Cardiac muscle cell (in vitro differentiated cells and primary cell): ENCODE data around the gene EXOC4. TPM values are rescaled to one million over a fixed set of nuclear protein-coding genes. Genes with fewer than 3 reads are reported as not detected.

Experiments used
- DNase-seq, 2 donors: peaks; one replicate each; pipeline versions ENCODE4 v3.0.0 to v3.0.0-alpha.2; 2010 to 2017; ENCODE audit warnings: low read depth in 1 of 2, low spot score in 1 of 2
- H3K27ac ChIP-seq: fragments of 200-600 bp; sonication (generic); 2 replicates; pipeline ENCODE4 v1.5.1; 2016
- H3K27me3 ChIP-seq: fragments of 200-600 bp; sonication (generic); 2 replicates; pipeline ENCODE4 v1.6.0; 2016; ENCODE audit warnings: control low read depth
- H3K36me3 ChIP-seq: fragments of 200-600 bp; sonication (generic); 2 replicates; pipeline ENCODE4 v1.5.1; 2016; ENCODE audit warnings: control low read depth
- H3K4me1 ChIP-seq: fragments of 200-600 bp; sonication (generic); 2 replicates; pipeline ENCODE4 v1.8.1; 2017; ENCODE audit warnings: low read depth, mild to moderate bottlenecking, mixed run types
- H3K4me3 ChIP-seq: fragments of 200-600 bp; sonication (generic); 2 replicates; pipeline ENCODE4 v1.5.1; 2016; ENCODE audit warnings: mild to moderate bottlenecking
- H3K9me3 ChIP-seq: fragments of 200-600 bp; sonication (generic); 2 replicates; pipeline ENCODE4 v1.5.1; 2017; ENCODE audit warnings: low read depth, mild to moderate bottlenecking, control low read depth
- polyA plus RNA-seq: library from polyadenylated mRNA; unstranded; fragments of >200 nt; fragmentation: Nextera tagmentation; extraction: Ambion mirVana; gene quantifications from 2 replicates; pipeline ENCODE4 v1.2.1, GENCODE V29; 2016
- total RNA-seq: library from RNA; depleted of rRNA; stranded (reverse); fragments of >200 nt; gene quantifications from 2 replicates; pipeline ENCODE4 v1.2.3, GENCODE V29; 2016
- TF ChIP-seq, protein P1 (sequence below): IDR thresholded peaks from 2 replicates; pipeline ENCODE4 v1.5.1; 2012; ENCODE audit warnings: low read depth, mild to moderate bottlenecking, low read length

The EXOC4 gene
- total and polyA plus RNA-seq, 2 experiments from 2014 or later: 33.6 to 46.0 TPM

GRCh38 chr7:133477791-133478190 is 224.9 kb downstream of the EXOC4 start:
- peaks cover 3% of the 10 kb centered on the region for H3K36me3 ChIP-seq
- TF ChIP-seq, protein P1, sequence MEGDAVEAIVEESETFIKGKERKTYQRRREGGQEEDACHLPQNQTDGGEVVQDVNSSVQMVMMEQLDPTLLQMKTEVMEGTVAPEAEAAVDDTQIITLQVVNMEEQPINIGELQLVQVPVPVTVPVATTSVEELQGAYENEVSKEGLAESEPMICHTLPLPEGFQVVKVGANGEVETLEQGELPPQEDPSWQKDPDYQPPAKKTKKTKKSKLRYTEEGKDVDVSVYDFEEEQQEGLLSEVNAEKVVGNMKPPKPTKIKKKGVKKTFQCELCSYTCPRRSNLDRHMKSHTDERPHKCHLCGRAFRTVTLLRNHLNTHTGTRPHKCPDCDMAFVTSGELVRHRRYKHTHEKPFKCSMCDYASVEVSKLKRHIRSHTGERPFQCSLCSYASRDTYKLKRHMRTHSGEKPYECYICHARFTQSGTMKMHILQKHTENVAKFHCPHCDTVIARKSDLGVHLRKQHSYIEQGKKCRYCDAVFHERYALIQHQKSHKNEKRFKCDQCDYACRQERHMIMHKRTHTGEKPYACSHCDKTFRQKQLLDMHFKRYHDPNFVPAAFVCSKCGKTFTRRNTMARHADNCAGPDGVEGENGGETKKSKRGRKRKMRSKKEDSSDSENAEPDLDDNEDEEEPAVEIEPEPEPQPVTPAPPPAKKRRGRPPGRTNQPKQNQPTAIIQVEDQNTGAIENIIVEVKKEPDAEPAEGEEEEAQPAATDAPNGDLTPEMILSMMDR: no peak
- no peaks in the 10 kb centered on the region for H3K9me3 ChIP-seq
- peaks cover 11% of the 10 kb centered on the region for H3K27me3 ChIP-seq
- no peak overlapping the region for H3K27ac ChIP-seq
- no peaks in the 10 kb centered on the region for H3K4me1 ChIP-seq
- no peak for DNase-seq
- H3K4me3 ChIP-seq: no peak overlapping the region

- Histone ChIP-seq H3K36me3 (peaks cover 3% of the 10 kb centered on the region), H3K27me3 (peaks cover 15% of the 10 kb centered on the region), H3K9me3 (no peaks in the 10 kb centered on the region), H3K27ac (no peak overlapping the region), H3K4me3 (no peak overlapping the region), H3K4me1 (no peaks in the 10 kb centered on the region)
- TF ChIP-seq, protein P1: no peak
- no peak for DNase-seq
These were observed 225.8 kb downstream of the EXOC4 start for GRCh38 chr7:133478591-133479135.

DNA sequence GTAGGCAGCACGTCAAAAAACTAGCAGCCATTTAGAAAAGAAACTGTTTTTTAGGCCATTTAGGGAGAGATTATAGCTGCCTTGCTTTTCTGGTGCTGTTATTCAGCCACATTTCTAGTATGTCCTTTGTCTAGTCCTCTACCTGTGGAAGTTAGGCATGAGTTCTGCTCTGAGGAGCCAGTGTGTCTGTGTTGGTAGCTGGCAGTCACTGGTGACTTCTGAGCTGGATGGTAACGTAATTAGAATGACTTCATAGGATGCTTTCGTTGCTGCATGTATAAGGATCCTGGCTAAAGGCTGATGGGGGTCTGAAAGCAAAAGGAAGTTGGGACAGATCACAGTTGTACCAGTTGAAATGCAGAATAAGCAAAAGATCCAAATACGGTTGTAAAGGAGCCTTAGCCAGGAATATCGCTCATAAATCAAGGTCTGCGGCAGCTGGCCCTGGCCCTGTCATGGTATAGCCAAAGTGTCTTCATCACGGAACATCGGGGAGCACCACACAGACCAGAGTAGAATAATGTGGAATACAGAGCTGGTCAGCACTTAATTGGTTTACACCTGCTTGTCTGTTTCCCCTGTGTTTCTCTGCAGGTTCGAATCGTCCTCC is 226.7 kb downstream of the EXOC4 start:
- DNase-seq: no peak
- Histone ChIP-seq H3K4me1 (no peaks in the 10 kb centered on the region), H3K9me3 (no peaks in the 10 kb centered on the region), H3K27ac (no peak overlapping the region), H3K36me3 (peaks cover 3% of the 10 kb centered on the region), H3K27me3 (peaks cover 15% of the 10 kb centered on the region), H3K4me3 (no peak overlapping the region)
- TF ChIP-seq, protein P1: no peak

- TF ChIP-seq, protein P1: no peak
- Histone ChIP-seq H3K36me3 (peaks cover 3% of the 10 kb centered on the region), H3K4me1 (no peaks in the 10 kb centered on the region), H3K9me3 (no peaks in the 10 kb centered on the region), H3K27ac (no peak overlapping the region), H3K4me3 (no peak overlapping the region), H3K27me3 (peaks cover 15% of the 10 kb centered on the region)
- DNase-seq: no peak
These were observed 228.0 kb downstream of the EXOC4 start for GRCh38 chr7:133480868-133481267.

GRCh38 chr7:133481676-133482075 is 228.8 kb downstream of the EXOC4 start:
- H3K27me3 ChIP-seq: peaks cover 15% of the 10 kb centered on the region
- TF ChIP-seq, protein P1: no peak
- no peaks in the 10 kb centered on the region for H3K4me1 ChIP-seq
- peak in 1 of 2 donors; percentile 81 for DNase-seq
- peaks cover 3% of the 10 kb centered on the region for H3K36me3 ChIP-seq
- no peak overlapping the region for H3K27ac ChIP-seq
- no peaks in the 10 kb centered on the region for H3K9me3 ChIP-seq
- no peak overlapping the region for H3K4me3 ChIP-seq
